ENCODE results near the gene INPP5A. TPM values are rescaled to one million over a fixed set of nuclear protein-coding genes. Genes with fewer than 3 reads are reported as not detected.

Gene INPP5A
- total and polyA plus RNA-seq, 2 of the 13 experiments (the other 11 are each of a cell fraction or from before 2014, with no cell fraction given) = 17.5 to 37.9 TPM

DNA sequence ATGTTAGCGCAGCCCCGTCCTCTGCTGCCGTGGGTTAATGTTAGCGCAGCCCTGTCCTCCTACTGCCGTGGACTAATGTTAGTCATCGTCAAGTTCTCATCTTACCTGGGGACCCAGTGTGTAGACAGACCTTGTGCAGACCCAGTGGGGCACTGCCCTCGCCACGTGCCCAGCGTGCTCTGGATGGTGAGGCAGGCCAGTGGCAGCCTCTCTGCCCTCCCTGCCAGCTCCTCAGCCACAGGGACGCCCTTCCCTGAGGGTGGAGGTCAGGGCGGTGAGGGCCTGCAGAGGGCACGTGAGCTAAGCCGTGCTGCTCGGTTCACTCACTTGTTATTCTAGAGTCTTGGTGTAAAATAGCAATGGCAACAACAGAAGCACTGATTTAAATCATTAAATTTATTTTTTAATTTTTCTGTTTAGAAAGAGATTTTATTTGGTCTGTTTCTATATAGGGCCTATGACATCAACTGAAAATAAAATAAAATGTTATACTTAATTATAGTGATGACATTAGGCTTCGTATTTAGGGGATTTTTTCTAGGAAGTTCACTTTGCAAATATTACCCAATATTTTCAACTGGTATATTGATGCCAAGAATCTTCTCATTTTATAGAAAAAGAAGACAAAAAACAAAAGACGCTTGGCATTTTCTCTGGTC lies 199.9 kb downstream of the INPP5A start:
- FAIRE-seq = no peak

DNA sequence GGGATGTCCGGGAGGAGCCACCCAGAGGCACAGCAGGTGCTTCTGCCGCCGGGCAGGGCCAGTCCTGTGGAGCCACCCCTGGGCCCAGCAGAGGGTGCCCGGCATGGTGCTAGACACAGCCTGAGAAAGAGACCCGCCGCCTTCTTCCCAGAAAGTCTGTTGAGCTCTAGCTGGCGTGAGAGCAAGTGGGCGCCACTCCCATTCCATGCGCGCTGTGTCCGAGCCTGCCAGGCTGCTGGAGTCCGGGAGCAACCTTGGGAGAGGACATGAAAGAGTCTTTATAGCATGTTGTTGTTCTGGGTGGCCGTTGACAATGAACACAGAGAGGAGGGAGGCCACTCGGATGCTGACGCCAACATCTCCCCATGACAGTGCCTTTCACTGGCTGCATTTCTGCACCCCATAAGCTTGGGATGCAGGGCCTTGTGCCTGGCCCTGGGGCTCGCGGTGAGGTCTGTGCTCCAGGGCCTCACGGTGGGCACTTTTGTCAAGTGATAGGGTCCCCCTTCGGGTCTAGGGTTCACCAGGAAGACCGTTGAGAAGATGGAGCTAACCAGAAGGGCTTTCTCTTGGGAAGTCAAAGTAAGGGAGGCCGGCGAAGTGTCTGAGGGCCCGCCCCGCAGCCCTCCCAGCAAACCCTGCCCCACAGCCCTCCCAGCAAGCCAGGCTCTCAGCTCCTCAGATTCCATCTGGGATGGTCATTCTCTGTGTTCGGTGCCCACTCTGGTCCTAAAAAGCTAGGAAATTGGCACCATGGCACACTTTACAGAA lies 201.1 kb downstream of the INPP5A start:
- FAIRE-seq = no peak
- Histone ChIP-seq H3K79me2 (ENCODE audit: insufficient read depth, low read length) (no peaks in the 10 kb centered on the region), H3K27me3 (ENCODE audit: control insufficient read depth in 1 of 2, insufficient read depth in 2 of 2, low read length in 2 of 2) (no peaks in the 10 kb centered on the region), H3K4me3 (replicated peaks in 1 of 3; ENCODE audit: insufficient read depth in 1 of 3, low read depth in 2 of 3, low read length in 3 of 3) (no peak overlapping the region), H3K9me3 (ENCODE audit: low read length) (no peaks in the 10 kb centered on the region), H3K9ac (ENCODE audit: insufficient read depth, low read depth, low read length) (no peak overlapping the region), H4K20me1 (ENCODE audit: insufficient read depth, low read length) (no peaks in the 10 kb centered on the region), H3K27ac (ENCODE audit: extremely low read length, insufficient read depth, low read length) (no peak overlapping the region), H3K4me2 (ENCODE audit: low read depth, low read length) (no peak overlapping the region), H3K4me1 (ENCODE audit: insufficient read depth, low read length) (peaks cover 10% of the 10 kb centered on the region), H2AFZ (ENCODE audit: low read length) (no peak overlapping the region), H3K36me3 (replicated peaks in 1 of 2; ENCODE audit: control insufficient read depth in 1 of 2, insufficient read depth in 2 of 2, low read length in 2 of 2) (peaks cover 0 to 2% of the 10 kb centered on the region in 2 experiments; a peak in 2 of 5 replicates)
- POLR2A ChIA-PET = no interaction called here
- intact Hi-C loops (cut with micrococcal nuclease; ENCODE audit: unreplicated experiment) (no loop called here), in situ Hi-C loops (cut with HindIII; ENCODE audit: extremely low pct_ligation_motif_present, low pct_unique_long_range_greater_than_20kb) (no loop called here)
- BruUV-seq (replicated peaks) = no TSS peak
- ATAC-seq = no peak
- no peak for DNase-seq (ENCODE audit: low spot score)
- 96% methylated on average over 13 of the region's 25 CpGs for WGBS (ENCODE audit: low lambda C conversion rate)
- CTCF ChIA-PET (ENCODE audit: low intra/inter-chr PET ratio, low total read pairs) = no interaction called here
- TF ChIP-seq ZNF383 (CRISPR knock-in tag; IDR thresholded peaks at IDR 0.05; ENCODE audit: borderline replicate concordance) = no peak
- TF ChIP-seq NCOR1 (IDR thresholded peaks at IDR 0.05; ENCODE audit: borderline replicate concordance, low read length) = no peak
- TF ChIP-seq SNAI1 (CRISPR knock-in tag; IDR thresholded peaks at IDR 0.05; ENCODE audit: borderline replicate concordance) = no peak
- TF ChIP-seq HNF1B (CRISPR knock-in tag; IDR thresholded peaks at IDR 0.05) = no peak
- no peak for TF ChIP-seq ZNF549 (CRISPR knock-in tag; IDR thresholded peaks at IDR 0.05)
- no peak for TF ChIP-seq CCAR2 (optimal IDR thresholded peaks at IDR 0.05; ENCODE audit: low read depth, low read length)
- no peak for TF ChIP-seq ZNF678 (CRISPR knock-in tag; IDR thresholded peaks at IDR 0.05)
- TF ChIP-seq ZNF691 (CRISPR knock-in tag; IDR thresholded peaks at IDR 0.05; ENCODE audit: borderline replicate concordance, low read depth) = no peak
- TF ChIP-seq ZNF891 (CRISPR knock-in tag; IDR thresholded peaks at IDR 0.05) = no peak
- TF ChIP-seq ZNF18 (CRISPR knock-in tag; IDR thresholded peaks at IDR 0.05; ENCODE audit: insufficient replicate concordance) = no peak

More for the DNA sequence above, 199.9 kb downstream of the INPP5A start:
- ATAC-seq (no peak), DNase-seq (ENCODE audit: low spot score) (no peak)
- H3K36me3 ChIP-seq (replicated peaks in 1 of 2; ENCODE audit: control insufficient read depth in 1 of 2, insufficient read depth in 2 of 2, low read length in 2 of 2) = peaks cover 0 to 5% of the 10 kb centered on the region in 2 experiments; a peak in 2 of 5 replicates
- no peak overlapping the region for H3K4me3 ChIP-seq (replicated peaks in 1 of 3; ENCODE audit: insufficient read depth in 1 of 3, low read depth in 2 of 3, low read length in 3 of 3)
- intact Hi-C loops (cut with micrococcal nuclease; ENCODE audit: unreplicated experiment) (no loop called here), in situ Hi-C loops (cut with HindIII; ENCODE audit: extremely low pct_ligation_motif_present, low pct_unique_long_range_greater_than_20kb) (no loop called here)
- TF ChIP-seq U2AF1 (optimal IDR thresholded peaks at IDR 0.05; ENCODE audit: low read depth, low read length) = no peak
- TF ChIP-seq SMAD3 (CRISPR knock-in tag; IDR thresholded peaks at IDR 0.05) = no peak
- no peak for TF ChIP-seq EEA1 (CRISPR knock-in tag; IDR thresholded peaks at IDR 0.05; ENCODE audit: borderline replicate concordance)
- no peak for TF ChIP-seq ZNF780A (CRISPR knock-in tag; IDR thresholded peaks at IDR 0.05)
- no peak for TF ChIP-seq ZNF768 (CRISPR knock-in tag; IDR thresholded peaks at IDR 0.05)
- BruUV-seq (replicated peaks) = no TSS peak
- no peaks in the 10 kb centered on the region for H4K20me1 ChIP-seq (ENCODE audit: insufficient read depth, low read length)
- H3K4me2 ChIP-seq (ENCODE audit: low read depth, low read length) = no peak overlapping the region
- no peak overlapping the region for H2AFZ ChIP-seq (ENCODE audit: low read length)
- H3K79me2 ChIP-seq (ENCODE audit: insufficient read depth, low read length) = no peaks in the 10 kb centered on the region
- ChIA-PET CTCF (ENCODE audit: low intra/inter-chr PET ratio, low total read pairs) (no interaction called here), POLR2A (no interaction called here)
- no peaks in the 10 kb centered on the region for H3K27me3 ChIP-seq (ENCODE audit: control insufficient read depth in 1 of 2, insufficient read depth in 2 of 2, low read length in 2 of 2)
- 98% methylated on average over 7 of the region's 16 CpGs for WGBS (ENCODE audit: low lambda C conversion rate)
- no peaks in the 10 kb centered on the region for H3K9me3 ChIP-seq (ENCODE audit: low read length)
- H3K9ac ChIP-seq (ENCODE audit: insufficient read depth, low read depth, low read length) = no peak overlapping the region
- no peak overlapping the region for H3K27ac ChIP-seq (ENCODE audit: extremely low read length, insufficient read depth, low read length)
- peaks cover 10% of the 10 kb centered on the region for H3K4me1 ChIP-seq (ENCODE audit: insufficient read depth, low read length)

All from HepG2 (cell line).